GM12864 (cell line): Measurements from ENCODE around the gene DNAJA4.
"Not testable (repeated sequence)": the region's sequence is repeated elsewhere in the genome, so short reads cannot be mapped to it uniquely, and the experiment has no call there.

Source experiments
- DNase-seq: peaks from one replicate; pipeline ENCODE4 v3.0.0-alpha.2; 2011; ENCODE audit warnings: low read depth
- H3K4me3 ChIP-seq: 2 replicates; pipeline ENCODE4 v1.5.1; 2011; ENCODE audit warnings: mild to moderate bottlenecking, low read depth, low read length, control low read depth
- CTCF ChIP-seq: IDR thresholded peaks from 2 replicates; pipeline ENCODE4 v1.5.1; 2011; ENCODE audit warnings: low read depth, mild to moderate bottlenecking, moderate library complexity, low read length, control low read depth, inconsistent platforms; ENCODE audit errors: missing control alignments

Gene DNAJA4

GRCh38 chr15:78244101-78244500 is 20.3 kb upstream of the DNAJA4 start:
- DNase-seq = no peak
- H3K4me3 ChIP-seq = no peak overlapping the region
- no peak for TF ChIP-seq CTCF

- TF ChIP-seq CTCF = no peak
- no peak for DNase-seq
- H3K4me3 ChIP-seq = no peak overlapping the region
Measured at GRCh38 chr15:78244893-78245292, 19.5 kb upstream of the DNAJA4 start.

- H3K4me3 ChIP-seq, DNase-seq: not testable (repeated sequence)
Measured at GRCh38 chr15:78245392-78245791, 19.0 kb upstream of the DNAJA4 start.

GRCh38 chr15:78245976-78246620 is 18.3 kb upstream of the DNAJA4 start:
- DNase-seq, H3K4me3 ChIP-seq: not testable (repeated sequence)

- no peak for DNase-seq
- no peak for TF ChIP-seq CTCF
- H3K4me3 ChIP-seq = no peak overlapping the region
Measured at GRCh38 chr15:78247911-78248310, 16.5 kb upstream of the DNAJA4 start.

GRCh38 chr15:78249131-78249530 is 15.2 kb upstream of the DNAJA4 start:
- H3K4me3 ChIP-seq = no peak overlapping the region
- no peak for DNase-seq
- no peak for TF ChIP-seq CTCF

GRCh38 chr15:78251136-78251535 is 13.2 kb upstream of the DNAJA4 start:
- TF ChIP-seq CTCF = no peak
- no peak for DNase-seq
- no peak overlapping the region for H3K4me3 ChIP-seq

GRCh38 chr15:78255421-78256043 is 8.8 kb upstream of the DNAJA4 start:
- no peak overlapping the region for H3K4me3 ChIP-seq
- no peak for TF ChIP-seq CTCF
- DNase-seq = no peak
